Glutamatergic neuron (in vitro differentiated cells): ENCODE results near the gene SNRNP25. TPM values are rescaled to one million over a fixed set of nuclear protein-coding genes. Genes with fewer than 3 reads are reported as not detected.
A peak's percentile ranks its signal among the peaks of the same experiment; 100 is the strongest.
"Not testable (repeated sequence)": the region's sequence is repeated elsewhere in the genome, so short reads cannot be mapped to it uniquely, and the experiment has no call there.

Source experiments
- DNase-seq: peaks from one replicate; pipeline ENCODE4 v3.0.0; 2022
- H3K27ac Mint-ChIP-seq: one replicate; pipeline ENCODE4 v1.8.0; 2020; ENCODE audit warnings: mild to moderate bottlenecking, mixed read lengths, inconsistent platforms; ENCODE audit not compliant: unreplicated experiment
- H3K27me3 Mint-ChIP-seq: one replicate; pipeline ENCODE4 v1.8.0; 2020; ENCODE audit warnings: mild to moderate bottlenecking, moderate library complexity, mixed read lengths, inconsistent platforms; ENCODE audit not compliant: unreplicated experiment
- H3K36me3 Mint-ChIP-seq: one replicate; pipeline ENCODE4 v1.8.0; 2020; ENCODE audit warnings: mild to moderate bottlenecking, mixed read lengths, inconsistent platforms; ENCODE audit not compliant: unreplicated experiment
- H3K4me1 Mint-ChIP-seq: one replicate; pipeline ENCODE4 v1.8.0; 2020; ENCODE audit warnings: mild to moderate bottlenecking, low read depth, mixed read lengths, inconsistent platforms; ENCODE audit not compliant: unreplicated experiment
- H3K4me3 Mint-ChIP-seq: one replicate; pipeline ENCODE4 v1.8.0; 2020; ENCODE audit warnings: mild to moderate bottlenecking, mixed read lengths, inconsistent platforms; ENCODE audit not compliant: unreplicated experiment
- H3K9me3 Mint-ChIP-seq: one replicate; pipeline ENCODE4 v1.8.0; 2020; ENCODE audit warnings: mild to moderate bottlenecking, moderate library complexity, mixed read lengths, inconsistent platforms; ENCODE audit not compliant: unreplicated experiment
- long read RNA-seq: library from polyadenylated mRNA; unstranded; transcript quantifications from one replicate; pipeline ENCODE4 v2.0.0, GENCODE V29; 2020; ENCODE audit not compliant: unreplicated experiment
- total RNA-seq: library from RNA; stranded (reverse); fragmentation: NEBNext Ultra II Directional; extraction: Animal tissue kit (Norgen Biotek cat#: 25700); gene quantifications from one replicate; pipeline ENCODE4 v1.2.1, GENCODE V29; 2021; ENCODE audit not compliant: unreplicated experiment
- TF ChIP-seq, protein P1 (sequence below): fragments of 200-600 bp; sonication (generic); IDR thresholded peaks from one replicate; pipeline ENCODE4 v1.5.0; 2021; ENCODE audit not compliant: partially characterized antibody, unreplicated experiment

The SNRNP25 gene
- total RNA-seq: 21.5 TPM
- long read RNA-seq, transcript SNRNP25-201 (5 exons, 1,905 nt): major isoform, 19 of 20 reads
- long read RNA-seq, partial matches to known transcripts: 0 of 20 reads
- long read RNA-seq, other reads (novel, unspliced or antisense): 1 of 20 reads

DNA sequence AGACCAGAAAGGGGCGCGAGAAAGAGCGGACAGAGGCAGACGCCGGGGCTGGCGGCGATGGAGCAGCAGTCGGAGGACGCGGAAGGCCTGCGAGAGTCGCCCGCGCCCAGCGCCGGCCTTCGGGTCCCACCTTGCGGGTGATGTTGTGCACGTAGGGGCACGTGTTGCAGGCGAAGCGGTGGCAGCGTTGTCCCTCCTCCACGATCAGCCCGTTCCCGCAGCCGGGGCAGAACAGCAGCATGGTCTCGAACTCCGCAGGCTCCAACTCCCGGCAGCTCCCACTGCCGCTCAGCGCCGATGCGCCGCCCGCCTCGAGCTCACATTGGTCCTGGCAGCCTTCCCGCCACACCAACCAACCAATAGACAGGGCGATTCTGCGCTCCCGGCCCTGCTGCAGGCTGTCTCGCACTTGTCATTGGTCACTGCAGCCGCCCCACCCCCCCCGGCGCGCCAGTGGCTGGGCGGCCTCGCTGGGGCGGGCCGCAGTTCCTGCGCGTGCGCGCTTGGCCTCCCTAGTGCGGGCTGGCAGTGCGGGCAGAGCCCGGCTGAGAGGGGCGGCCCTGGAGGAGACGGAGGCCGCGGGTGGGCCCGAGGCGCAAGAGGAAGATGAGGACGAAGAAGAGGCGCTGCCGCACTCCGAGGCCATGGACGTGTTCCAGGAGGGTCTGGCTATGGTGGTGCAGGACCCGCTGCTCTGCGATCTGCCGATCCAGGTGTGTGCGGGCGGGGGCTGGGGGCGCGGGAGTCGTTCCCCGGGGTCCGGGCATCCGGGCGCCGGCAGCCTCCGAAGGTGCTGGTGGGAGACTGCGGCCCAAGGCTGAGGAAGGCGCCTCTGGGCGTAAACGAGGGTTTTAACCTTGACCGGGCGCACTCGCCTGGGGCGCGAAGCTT, at the start of gene SNRNP25, which contains the start of gene POLR3K:
TSS of gene SNRNP25 (plus strand) at position 483 of the 891 bp plus-strand sequence. CDS start at position 672, 189 bp downstream.
TSS of gene POLR3K (minus strand) at position 263 of the 891 bp plus-strand sequence. CDS start at position 241, 22 bp downstream.
- peaks cover 5% of the 10 kb centered on the region for H3K4me1 Mint-ChIP-seq
- DNase-seq: peak; percentile 99
- TF ChIP-seq, protein P1, sequence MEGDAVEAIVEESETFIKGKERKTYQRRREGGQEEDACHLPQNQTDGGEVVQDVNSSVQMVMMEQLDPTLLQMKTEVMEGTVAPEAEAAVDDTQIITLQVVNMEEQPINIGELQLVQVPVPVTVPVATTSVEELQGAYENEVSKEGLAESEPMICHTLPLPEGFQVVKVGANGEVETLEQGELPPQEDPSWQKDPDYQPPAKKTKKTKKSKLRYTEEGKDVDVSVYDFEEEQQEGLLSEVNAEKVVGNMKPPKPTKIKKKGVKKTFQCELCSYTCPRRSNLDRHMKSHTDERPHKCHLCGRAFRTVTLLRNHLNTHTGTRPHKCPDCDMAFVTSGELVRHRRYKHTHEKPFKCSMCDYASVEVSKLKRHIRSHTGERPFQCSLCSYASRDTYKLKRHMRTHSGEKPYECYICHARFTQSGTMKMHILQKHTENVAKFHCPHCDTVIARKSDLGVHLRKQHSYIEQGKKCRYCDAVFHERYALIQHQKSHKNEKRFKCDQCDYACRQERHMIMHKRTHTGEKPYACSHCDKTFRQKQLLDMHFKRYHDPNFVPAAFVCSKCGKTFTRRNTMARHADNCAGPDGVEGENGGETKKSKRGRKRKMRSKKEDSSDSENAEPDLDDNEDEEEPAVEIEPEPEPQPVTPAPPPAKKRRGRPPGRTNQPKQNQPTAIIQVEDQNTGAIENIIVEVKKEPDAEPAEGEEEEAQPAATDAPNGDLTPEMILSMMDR: no peak
- peak within 1 kb of the TSS; percentile 99 for H3K4me3 Mint-ChIP-seq
- peak within 1 kb of the TSS; percentile 63 for H3K27ac Mint-ChIP-seq
- H3K36me3 Mint-ChIP-seq: peaks cover 7% of the 10 kb centered on the region
- H3K9me3 Mint-ChIP-seq: peaks cover 2% of the 10 kb centered on the region
- peaks cover 4% of the 10 kb centered on the region for H3K27me3 Mint-ChIP-seq

DNA sequence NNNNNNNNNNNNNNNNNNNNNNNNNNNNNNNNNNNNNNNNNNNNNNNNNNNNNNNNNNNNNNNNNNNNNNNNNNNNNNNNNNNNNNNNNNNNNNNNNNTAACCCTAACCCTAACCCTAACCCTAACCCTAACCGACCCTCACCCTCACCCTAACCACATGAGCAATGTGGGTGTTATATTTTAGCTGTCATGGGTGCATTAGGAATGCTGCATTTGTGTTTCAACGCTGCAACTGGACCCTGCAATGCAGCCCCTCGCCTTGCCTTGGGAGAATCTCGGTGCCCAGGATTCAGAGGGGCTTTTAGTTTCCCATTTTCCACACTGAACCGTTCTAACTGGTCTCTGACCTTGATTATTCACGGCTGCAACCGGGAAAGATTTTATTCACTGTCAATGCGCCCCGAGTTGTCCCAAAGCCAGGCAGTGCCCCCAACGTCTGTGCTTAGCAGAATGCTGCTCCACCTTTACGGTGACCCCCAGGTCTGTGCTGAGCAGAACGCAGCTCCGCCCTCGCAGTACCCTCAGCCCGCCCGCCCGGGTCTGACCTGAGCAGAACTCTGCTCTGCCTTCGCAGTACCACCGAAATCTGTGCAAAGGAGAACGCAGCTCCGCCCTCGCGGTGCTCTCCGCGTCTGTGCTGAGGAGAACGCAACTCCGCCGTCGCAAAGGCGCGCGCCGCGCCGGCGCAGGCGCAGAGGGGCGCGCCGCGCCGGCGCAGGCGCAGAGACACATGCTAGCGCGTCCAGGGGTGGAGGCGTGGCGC, 43.5 kb upstream of the SNRNP25 start:
- peaks cover 2% of the 10 kb centered on the region for H3K9me3 Mint-ChIP-seq
- no peaks in the 10 kb centered on the region for H3K27me3 Mint-ChIP-seq
- DNase-seq: no peak
- H3K36me3 Mint-ChIP-seq: no peaks in the 10 kb centered on the region
- TF ChIP-seq, protein P1: no peak
- peak overlapping the region; percentile 69 for H3K4me3 Mint-ChIP-seq
- H3K4me1 Mint-ChIP-seq: no peaks in the 10 kb centered on the region
- peak overlapping the region; percentile 38 for H3K27ac Mint-ChIP-seq

GRCh38 chr16:10772-11171, 42.9 kb upstream of the SNRNP25 start:
- H3K4me3 Mint-ChIP-seq, H3K9me3 Mint-ChIP-seq, H3K27ac Mint-ChIP-seq, H3K27me3 Mint-ChIP-seq, H3K4me1 Mint-ChIP-seq, H3K36me3 Mint-ChIP-seq: not testable (repeated sequence)
- peak; percentile 91 for DNase-seq
- TF ChIP-seq, protein P1: peak; percentile 47

GRCh38 chr16:17062-17765, 36.4 kb upstream of the SNRNP25 start:
- not testable (repeated sequence) for H3K27ac Mint-ChIP-seq, DNase-seq, H3K9me3 Mint-ChIP-seq, H3K4me1 Mint-ChIP-seq, H3K27me3 Mint-ChIP-seq, H3K4me3 Mint-ChIP-seq, H3K36me3 Mint-ChIP-seq

- not testable (repeated sequence) for H3K4me3 Mint-ChIP-seq, H3K36me3 Mint-ChIP-seq, H3K9me3 Mint-ChIP-seq, H3K27me3 Mint-ChIP-seq, H3K27ac Mint-ChIP-seq, H3K4me1 Mint-ChIP-seq, DNase-seq
Observed at GRCh38 chr16:20886-21285, 32.7 kb upstream of the SNRNP25 start.

GRCh38 chr16:24151-24550, 29.5 kb upstream of the SNRNP25 start:
- not testable (repeated sequence) for H3K9me3 Mint-ChIP-seq, H3K4me1 Mint-ChIP-seq, H3K36me3 Mint-ChIP-seq, H3K27me3 Mint-ChIP-seq, DNase-seq, H3K27ac Mint-ChIP-seq, H3K4me3 Mint-ChIP-seq

GRCh38 chr16:25926-26348, 27.7 kb upstream of the SNRNP25 start:
- H3K27ac Mint-ChIP-seq, H3K36me3 Mint-ChIP-seq: not testable (repeated sequence)

DNA sequence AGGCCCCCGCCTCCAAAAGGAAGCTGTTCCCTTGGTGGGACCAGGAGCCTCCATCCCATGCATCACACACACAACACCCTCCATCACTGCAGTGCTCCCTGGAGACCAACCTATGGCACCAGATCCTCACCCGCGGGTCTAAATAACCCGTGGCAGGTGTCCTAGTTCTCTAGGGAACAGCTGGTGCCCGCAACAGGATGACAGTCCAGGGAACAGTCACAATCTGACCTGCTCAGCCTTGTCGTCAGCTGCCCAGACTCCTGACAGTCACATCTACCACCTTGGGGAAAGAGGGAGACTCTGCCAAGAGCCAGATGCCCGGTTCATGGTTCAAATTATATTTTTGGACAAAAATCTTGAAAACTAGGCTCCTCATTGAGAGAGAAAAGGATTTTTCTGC, 23.0 kb upstream of the SNRNP25 start:
- not testable (repeated sequence) for H3K27ac Mint-ChIP-seq, H3K4me3 Mint-ChIP-seq, H3K36me3 Mint-ChIP-seq, H3K27me3 Mint-ChIP-seq, H3K9me3 Mint-ChIP-seq, DNase-seq, H3K4me1 Mint-ChIP-seq

More at GRCh38 chr16:25926-26348, 27.7 kb upstream of the SNRNP25 start:
- not testable (repeated sequence) for H3K27me3 Mint-ChIP-seq, DNase-seq, H3K4me3 Mint-ChIP-seq, H3K9me3 Mint-ChIP-seq, H3K4me1 Mint-ChIP-seq
